Adrenal gland (tissue), 12 donors: ENCODE measurements around the gene SPATA3. TPM values are rescaled to one million over a fixed set of nuclear protein-coding genes. Genes with fewer than 3 reads are reported as not detected.
A peak's percentile ranks its signal among the peaks of the same experiment; 100 is the strongest.

ENCODE experiments used
- DNase-seq, 7 donors: peaks; one replicate each; pipeline ENCODE4 v3.0.0-alpha.2; 2019 to 2020
- H3K27ac ChIP-seq, 5 donors: fragments of 200-600 bp; sonication (generic) in 4 of 5; 1 replicate in 3 of 5; 2 replicates in 2 of 5; pipeline versions ENCODE4 v1.5.1 to v1.8.0; 2016 to 2020; ENCODE audit warnings: mild to moderate bottlenecking in 1 of 5
- H3K27me3 ChIP-seq: fragments of 200-600 bp; 2 replicates; pipeline ENCODE4 v1.8.0; 2021
- H3K36me3 ChIP-seq, 2 donors: fragments of 200-600 bp; replicated peaks in 1 of 2; 1 replicate in 1 of 2; 2 replicates in 1 of 2; pipeline versions ENCODE4 v1.5.1 to v1.8.0; 2018 to 2022
- H3K4me1 ChIP-seq, 2 donors: fragments of 200-600 bp; replicated peaks in 1 of 2; 1 replicate in 1 of 2; 2 replicates in 1 of 2; pipeline versions ENCODE4 v1.5.1 to v1.8.0; 2018 to 2021
- H3K4me3 ChIP-seq, 4 donors: fragments of 200-600 bp; sonication (generic) in 3 of 4; one replicate each; pipeline ENCODE4 v1.5.1; 2016 to 2018
- H3K9me3 ChIP-seq, 3 donors: fragments of 200-600 bp; sonication (generic) in 1 of 3; replicated peaks in 1 of 3; 1 replicate in 2 of 3; 2 replicates in 1 of 3; pipeline versions ENCODE4 v1.5.1 to v1.8.0; 2016 to 2021
- CTCF ChIP-seq, 6 experiments: fragments of 450-650 bp in 4 of 6; fragments of 200-600 bp in 2 of 6; sonication (generic) in 1 of 6; IDR thresholded peaks; 1 replicate in 5 of 6; 2 replicates in 1 of 6; pipeline versions ENCODE4 v1.5.1 to v1.8.0; 2016 to 2021; ENCODE audit warnings: antibody characterized with exemption in 6 of 6, mild to moderate bottlenecking in 2 of 6, moderate library complexity in 1 of 6
- POLR2A ChIP-seq, 2 donors: fragments of 450-650 bp; IDR thresholded peaks; one replicate each; pipeline ENCODE4 v1.6.1; 2017; ENCODE audit warnings: antibody characterized with exemption in 2 of 2, mild to moderate bottlenecking in 2 of 2, moderate library complexity in 1 of 2
- WGBS, 4 donors: extraction: QIAGEN DNeasy Blood & Tissue Kit in 2 of 4; methylation state at CpG; one replicate each; pipeline versions ENCODE4 v1.1.5 to v1.1.7; 2013 to 2017; 5-methylcytosine and 5-hydroxymethylcytosine counted together
- intact Hi-C, 2 donors: fragments of 100-400 bp; cut with DNase I; formaldehyde crosslinking; loops; one replicate each; pipeline versions ENCODE4 v1.14.1 to v1.15.0; 2022 to 2023
- polyA plus RNA-seq, 3 donors: library from polyadenylated mRNA; stranded (reverse); fragments of 200-250 nt in 2 of 3; fragments of 350-450 nt in 1 of 3; fragmentation: Illumina TruSeq in 1 of 3; extraction: RNeasy Lipid Tissue Mini Kit (QIAGEN cat#74804) in 1 of 3; gene quantifications; one replicate each; pipeline ENCODE4 v1.2.3, GENCODE V29; 2013 to 2014
- total RNA-seq, 9 donors: library from RNA; depleted of rRNA in 4 of 9; stranded (reverse); fragments of >200 nt in 4 of 9; fragments of 120-200 nt in 1 of 9; fragmentation: NEBNext Ultra II Directional in 1 of 9; extraction: Animal tissue kit (Norgen Biotek cat#: 25700) in 1 of 9; gene quantifications; one replicate each; pipeline versions ENCODE4 v1.1.0 to v1.2.4, GENCODE V29; 2013 to 2023
- donor health status: healthy with polysubstance abuse.
- donor health status: Bipolar disorder and iron deficiency.
- donor health status: DM: yes; HTN: yes; CAD: no.
- donor health status: DM: no; HTN: no; CAD: no.
- donor health status: DM: no; HTN: no; CAD: no.
- donor health status: DM: yes; HTN: yes; CAD: no.

SPATA3 gene
- total and polyA plus RNA-seq, 12 donors = not detected

DNA sequence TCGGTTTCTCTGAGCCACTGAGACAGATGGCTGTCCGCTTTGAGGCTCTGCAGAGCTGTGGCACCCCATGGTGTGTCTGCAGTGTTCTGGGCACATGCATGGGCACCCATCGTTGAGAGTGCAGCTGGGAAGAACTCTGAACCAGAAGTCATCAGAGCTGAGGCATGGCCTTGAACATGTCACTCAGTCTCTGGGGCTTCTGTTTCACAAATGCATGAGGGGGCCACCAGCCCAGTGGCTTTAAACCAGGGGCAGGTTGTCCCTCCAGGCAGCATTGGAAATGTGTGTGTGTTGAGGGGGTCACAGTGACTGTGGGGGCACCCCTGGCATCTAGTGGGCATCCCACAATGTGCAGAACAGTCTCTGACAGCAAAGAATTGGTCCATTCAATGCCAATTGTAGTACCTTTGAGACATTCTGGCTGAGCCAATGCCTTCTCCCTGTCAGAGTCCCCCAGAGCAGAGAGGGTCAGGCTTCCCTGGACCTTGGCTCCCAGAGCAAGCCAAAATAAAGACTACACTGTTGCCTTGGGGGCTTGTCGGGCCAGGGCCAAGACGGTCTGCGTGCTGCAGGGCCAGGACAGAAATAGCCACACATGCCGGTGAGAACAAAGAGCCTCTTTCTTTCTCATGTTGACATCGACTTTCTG, 51.5 kb downstream of the SPATA3 start:
- DNase-seq = peak in 1 of 7 donors; percentile 44
- TF ChIP-seq POLR2A (IDR thresholded peaks at IDR 0.05) = no peak
- no peak for TF ChIP-seq CTCF (IDR thresholded peaks at IDR 0.05)
- Histone ChIP-seq H3K4me1 (peaks cover 0 to 2% of the 10 kb centered on the region in 2 donors), H3K9me3 (no peaks in the 10 kb centered on the region), H3K36me3 (no peaks in the 10 kb centered on the region), H3K4me3 (no peak overlapping the region), H3K27me3 (no peaks in the 10 kb centered on the region), H3K27ac (no peak overlapping the region)
- intact Hi-C loops = no loop called here
- WGBS, 4 donors = 60 to 72% (median 66%) methylated on average over 6 to 8 of the region's 8 CpGs

GRCh38 chr2:231047923-231048915, 52.3 kb downstream of the SPATA3 start:
- peak in 1 of 7 donors; percentile 28 for DNase-seq
- WGBS, 4 donors = 69 to 77% (median 74%) methylated on average over 7 to 10 of the region's 10 CpGs
- H3K9me3 ChIP-seq = no peaks in the 10 kb centered on the region
- no peak for TF ChIP-seq CTCF (IDR thresholded peaks at IDR 0.05)
- no peaks in the 10 kb centered on the region for H3K36me3 ChIP-seq
- no peak overlapping the region for H3K4me3 ChIP-seq
- intact Hi-C loops = no loop called here
- H3K27ac ChIP-seq = no peak overlapping the region
- peaks cover 0 to 4% of the 10 kb centered on the region in 2 donors for H3K4me1 ChIP-seq
- H3K27me3 ChIP-seq = no peaks in the 10 kb centered on the region

DNA sequence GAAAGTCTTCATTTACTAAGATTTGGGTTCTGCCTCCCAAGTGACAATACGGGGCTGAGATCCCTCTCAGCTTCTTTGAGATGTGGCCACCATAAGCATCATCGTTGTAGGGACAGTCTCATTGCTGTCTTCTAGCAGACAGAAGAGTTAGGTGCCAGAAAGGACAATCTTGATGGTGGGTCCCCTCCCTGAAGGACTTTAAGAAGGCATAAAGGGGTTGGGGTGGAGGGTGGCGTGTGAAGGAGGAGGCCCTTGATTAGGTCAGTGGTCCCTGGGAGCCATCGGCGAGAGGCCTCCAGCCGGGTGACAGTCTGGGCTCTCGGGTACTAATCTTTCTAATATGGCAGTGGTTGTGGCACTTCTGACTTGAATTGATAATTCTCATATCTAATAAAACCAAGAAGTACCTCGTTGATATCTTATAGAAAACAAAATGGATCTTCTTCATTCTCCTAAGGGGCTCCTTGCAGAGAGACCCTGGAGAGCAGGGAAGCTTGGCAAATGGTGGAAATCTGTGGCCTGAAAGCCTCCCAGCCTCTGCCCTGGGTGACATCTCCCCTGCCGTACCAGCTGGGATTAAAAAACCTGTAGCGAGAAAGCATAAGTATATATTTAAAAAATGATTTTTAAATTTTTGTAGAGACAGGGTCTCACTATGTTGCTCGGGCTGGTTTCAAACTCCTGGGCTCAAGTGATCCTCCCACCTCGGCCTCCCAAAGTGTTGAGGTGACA, 53.5 kb downstream of the SPATA3 start:
- Histone ChIP-seq H3K9me3 (no peaks in the 10 kb centered on the region), H3K27me3 (no peaks in the 10 kb centered on the region), H3K36me3 (no peaks in the 10 kb centered on the region), H3K27ac (no peak overlapping the region), H3K4me3 (no peak overlapping the region), H3K4me1 (peaks cover 0 to 4% of the 10 kb centered on the region in 2 donors)
- no peak for TF ChIP-seq CTCF (IDR thresholded peaks at IDR 0.05)
- no peak for TF ChIP-seq POLR2A (IDR thresholded peaks at IDR 0.05)
- intact Hi-C loops = no loop called here
- WGBS, 4 donors = 76 to 86% (median 83%) methylated on average over 12 of the region's 12 CpGs
- DNase-seq = peak in 1 of 7 donors; percentile 39
